GM19193 (cell line): ENCODE data around the gene CAGE1.

Experiments
- POLR2A ChIP-seq: IDR thresholded peaks from 4 replicates; pipeline ENCODE4 v1.6.1; 2011; ENCODE audit not compliant: insufficient read depth, insufficient read length; ENCODE audit errors: extremely low read depth

Gene CAGE1

DNA sequence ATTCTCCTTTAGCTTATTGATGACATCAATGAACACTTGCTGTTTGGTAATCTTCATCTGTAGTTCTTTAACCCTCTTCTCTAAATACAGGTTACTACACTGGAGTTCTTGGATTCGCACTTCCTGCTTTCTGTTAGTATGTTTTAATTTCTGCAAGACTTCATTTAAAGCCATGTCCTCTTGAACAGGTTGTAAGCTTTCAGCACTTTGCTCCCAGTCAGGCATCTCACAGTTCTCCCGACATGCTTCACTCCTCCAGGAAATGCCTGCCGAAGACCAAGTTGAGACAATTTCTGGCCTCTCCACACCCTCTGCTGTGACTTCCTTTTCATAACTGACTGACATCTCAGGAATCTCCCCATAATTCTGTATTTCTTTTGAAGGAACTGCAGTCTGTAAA is 15.8 kb downstream of the CAGE1 start:
- TF ChIP-seq POLR2A, result no peak

DNA sequence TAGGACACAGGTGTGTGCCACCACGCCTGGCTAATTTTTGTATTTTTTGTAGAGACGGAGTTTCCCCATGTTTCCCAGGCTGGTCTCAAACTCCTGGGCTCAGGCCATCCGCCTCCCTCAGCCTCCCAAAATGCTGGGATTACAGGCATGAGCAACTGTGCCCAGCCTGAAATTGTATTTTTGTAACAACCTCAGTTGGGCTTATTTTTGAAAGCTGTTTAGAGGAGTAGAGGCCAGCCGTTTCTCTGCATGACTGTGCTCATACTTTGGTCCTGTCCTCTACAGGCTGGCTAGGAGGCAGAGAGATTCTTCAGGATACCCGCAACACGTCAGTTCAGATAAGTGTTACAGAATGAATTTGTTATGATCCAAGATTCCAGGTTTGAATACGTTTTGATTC is 22.1 kb downstream of the CAGE1 start:
- TF ChIP-seq POLR2A, result no peak

DNA sequence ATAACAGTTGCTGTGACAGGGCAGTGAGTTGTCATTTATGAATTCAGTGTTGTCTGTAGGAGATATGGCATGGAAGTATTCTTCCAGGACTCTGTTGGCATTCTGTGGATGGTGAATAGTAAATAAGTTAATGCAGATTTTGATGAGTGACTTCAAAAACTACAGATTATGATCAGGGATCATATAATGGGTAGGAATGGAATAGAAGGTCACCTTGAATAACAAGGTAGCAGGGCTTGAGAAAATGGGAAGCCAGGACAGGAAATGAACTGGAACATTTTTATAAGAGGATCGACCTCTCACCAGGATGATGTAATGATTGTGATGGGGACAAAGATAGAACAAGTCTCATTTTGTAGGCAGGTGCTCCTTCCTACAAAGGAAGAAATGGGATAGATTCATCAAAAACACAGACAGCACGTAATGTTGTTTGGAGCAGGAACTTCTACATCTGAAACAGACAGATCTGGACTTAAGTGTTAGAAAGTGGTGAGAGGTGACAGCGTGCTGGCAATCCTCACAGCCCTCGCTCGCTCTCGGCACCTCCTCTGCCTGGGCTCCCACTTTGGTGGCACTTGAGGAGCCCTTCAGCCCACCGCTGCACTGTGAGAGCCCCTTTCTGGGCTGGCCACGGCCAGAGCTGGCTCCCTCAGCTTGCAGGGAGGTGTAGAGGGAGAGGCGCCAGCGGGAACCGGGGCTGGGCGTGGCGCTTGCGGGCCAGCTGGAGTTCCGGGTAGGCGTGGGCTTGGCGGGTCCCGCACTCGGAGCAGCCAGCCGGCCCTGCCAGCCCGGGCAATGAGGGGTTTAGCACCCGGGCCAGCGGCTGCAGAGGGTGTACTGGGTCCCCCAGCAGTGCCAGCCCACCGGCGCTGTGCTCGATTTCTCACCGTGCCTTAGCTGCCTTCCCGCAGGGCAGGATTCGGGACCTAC is 45.7 kb downstream of the CAGE1 start:
- TF ChIP-seq POLR2A, result no peak

DNA sequence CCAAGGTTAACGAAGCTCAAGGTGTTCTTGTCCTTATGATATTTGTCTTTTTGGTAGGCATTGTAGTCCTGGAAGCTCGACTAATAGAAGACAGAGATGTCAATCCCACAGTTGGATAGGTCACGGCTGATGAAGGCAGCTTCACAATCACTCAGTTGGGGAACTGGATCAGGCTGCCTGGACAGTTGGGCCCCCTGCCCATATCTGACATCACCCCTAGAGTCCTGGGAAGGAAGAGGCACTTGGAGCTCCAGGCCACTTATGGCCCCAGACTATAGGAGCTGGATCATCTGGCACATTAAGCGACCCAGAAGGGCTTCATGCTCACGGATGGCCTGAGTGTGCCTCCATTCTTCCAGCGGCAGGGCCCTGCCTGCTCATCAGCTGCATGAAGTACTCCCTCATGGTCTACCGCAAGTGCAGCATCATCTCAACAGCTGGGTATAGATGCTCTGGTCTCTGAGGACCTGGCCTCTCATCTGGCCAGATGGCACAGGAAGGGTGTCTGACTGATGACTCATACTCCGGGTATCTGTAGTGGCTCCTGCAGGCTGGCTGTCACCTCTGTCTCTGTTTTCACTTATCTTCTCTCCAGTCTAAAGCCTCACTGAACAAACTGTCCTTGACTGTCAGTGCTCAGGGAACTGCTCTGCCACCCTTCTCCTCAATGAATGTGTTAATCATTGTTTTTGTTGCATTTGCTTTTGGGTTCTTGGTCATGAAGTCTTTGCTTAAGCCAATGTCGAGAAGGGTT is 47.4 kb downstream of the CAGE1 start:
- no peak for TF ChIP-seq POLR2A

DNA sequence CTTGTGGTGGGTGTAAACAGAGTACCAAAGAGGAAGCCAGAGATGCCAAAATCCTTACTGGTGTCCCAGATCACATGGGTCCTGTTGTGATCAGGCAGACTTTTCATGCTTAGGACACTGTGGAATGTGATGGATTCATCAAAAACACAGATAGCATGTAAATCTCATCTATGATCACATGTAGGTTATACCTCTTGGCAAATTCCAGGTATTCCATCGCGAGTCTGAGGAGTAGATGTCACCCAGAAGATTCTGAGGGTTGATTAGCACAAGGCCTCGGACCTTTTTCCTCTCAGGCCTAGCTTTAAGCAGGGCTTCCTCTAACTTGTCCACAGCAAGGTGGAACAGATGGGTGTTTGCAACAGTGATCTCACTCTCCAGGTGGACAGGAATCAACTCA is 48.3 kb downstream of the CAGE1 start:
- no peak for TF ChIP-seq POLR2A

DNA sequence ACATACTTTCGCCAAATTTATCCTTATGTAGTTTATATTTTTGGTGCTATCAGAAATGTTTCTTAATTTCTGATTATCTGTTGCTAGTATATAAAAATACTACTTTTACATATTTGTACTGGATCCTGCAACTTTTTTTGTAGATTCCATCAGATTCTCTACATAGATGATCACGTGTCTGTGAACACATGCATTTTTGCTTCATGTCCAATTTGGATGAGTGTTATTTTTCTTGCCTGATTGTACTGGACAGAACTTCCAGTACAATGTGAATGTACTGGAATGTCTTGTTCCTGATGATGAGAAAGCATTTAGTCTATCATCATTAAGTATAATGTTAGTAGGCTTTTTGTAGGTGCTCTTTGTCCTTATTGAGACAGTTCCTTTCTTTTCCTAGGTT is 51.5 kb downstream of the CAGE1 start:
- no peak for TF ChIP-seq POLR2A

DNA sequence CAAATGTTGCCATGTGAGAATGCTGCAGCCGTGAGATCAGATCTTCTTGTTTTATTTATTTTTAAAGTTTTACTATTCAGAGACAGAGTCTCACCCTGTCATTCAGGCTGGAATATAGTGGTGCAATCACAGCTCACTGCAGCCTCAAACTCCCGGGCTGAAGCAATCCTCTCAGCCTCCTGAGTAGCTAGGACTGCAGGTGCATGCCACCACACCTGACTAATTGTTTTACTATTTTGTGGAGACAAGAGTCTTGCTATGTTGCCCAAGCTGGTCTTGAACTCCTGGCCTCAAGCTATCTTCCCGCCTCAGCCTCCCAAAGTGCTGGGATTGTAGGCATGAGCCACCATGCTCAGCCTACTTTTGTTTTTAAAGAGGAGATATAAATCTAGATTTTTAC is 54.0 kb downstream of the CAGE1 start:
- no peak for TF ChIP-seq POLR2A

DNA sequence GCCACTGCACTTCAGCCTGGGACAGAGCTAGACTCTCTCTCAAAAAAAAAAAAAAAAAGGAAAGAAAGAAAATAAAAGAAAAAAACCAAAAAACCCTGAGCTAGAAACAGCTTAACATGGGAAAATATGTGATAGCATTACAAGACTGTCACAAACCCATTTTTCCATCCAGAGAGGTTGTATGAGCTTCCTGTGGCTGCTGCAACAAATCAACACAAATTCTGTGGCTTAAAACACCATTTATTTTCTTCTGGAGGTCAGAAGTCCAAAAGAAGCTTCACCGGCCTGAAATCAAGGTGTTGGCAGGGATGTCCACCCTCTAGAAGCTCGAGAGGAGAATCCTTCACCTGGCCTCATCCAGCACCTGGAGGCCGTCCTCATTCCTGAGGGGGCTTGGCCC is 54.9 kb downstream of the CAGE1 start:
- no peak for TF ChIP-seq POLR2A

DNA sequence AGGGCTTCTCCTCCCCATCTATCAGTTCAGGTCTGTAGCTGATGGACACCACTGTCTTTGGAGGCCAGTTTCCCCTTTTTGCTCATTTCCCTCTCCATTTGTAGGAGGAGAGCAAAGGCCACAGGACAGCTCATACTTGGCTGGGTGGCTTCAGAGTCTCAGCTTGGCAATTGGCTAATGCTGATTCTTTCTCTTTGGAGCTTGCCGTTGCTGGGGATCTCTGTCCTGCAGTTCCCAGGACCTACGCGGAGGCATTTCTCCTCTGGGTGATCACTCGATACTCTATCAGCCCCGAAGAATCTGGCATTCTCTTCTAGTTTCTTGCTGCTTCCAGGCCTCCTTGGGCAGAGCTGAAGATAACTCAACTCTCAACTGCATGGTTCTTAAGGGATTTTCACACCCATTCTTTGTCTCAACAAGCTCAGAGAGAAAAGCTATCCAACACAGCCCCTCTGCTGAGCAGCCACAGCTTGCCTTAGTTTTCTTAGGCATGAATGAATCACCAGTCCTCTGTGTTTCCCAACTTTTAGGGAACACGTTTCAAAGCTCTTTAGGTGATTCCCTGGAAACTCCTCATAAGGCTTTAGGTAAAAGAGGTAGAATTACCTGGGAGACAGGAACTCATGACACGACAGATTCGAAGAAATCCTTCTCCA is 57.3 kb downstream of the CAGE1 start:
- no peak for TF ChIP-seq POLR2A

DNA sequence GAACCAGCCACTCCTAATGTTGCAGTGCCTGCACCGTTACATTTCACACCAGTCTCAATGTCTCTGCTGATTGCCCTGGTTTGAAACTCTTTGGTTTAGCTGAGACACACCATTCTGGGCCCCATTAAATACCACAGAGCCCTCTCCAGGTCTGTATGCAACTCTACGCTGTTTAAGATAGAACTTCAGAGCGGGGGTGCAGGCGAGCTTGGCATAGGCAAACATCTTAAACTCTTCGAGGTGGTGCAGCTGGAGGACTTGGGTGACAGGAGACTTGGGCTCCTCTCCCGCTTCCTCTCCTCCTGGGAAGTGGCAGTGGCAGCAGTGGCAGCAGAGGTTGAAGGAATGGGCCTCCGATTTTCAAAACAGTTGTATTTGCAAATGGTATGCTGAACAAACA is 58.1 kb downstream of the CAGE1 start:
- TF ChIP-seq POLR2A, result no peak

DNA sequence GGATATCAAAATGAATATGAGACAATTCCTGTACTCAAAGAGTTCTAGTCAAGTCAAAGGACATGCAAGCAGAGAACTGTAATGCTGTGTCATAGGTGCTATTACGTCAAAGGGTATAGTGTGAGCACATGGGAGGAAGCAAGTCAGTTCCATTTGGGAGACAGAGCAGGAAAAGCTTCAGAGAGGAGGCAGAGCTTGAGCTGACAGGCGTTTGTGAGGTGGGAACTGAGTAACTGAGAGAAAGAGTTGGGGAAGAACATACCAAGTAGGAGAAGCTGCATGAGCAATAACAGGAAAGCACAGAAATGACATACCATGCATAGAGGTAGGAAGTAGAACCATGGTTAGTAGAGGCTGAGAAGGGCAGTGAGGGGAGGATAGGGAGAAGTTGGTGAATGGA is 61.3 kb downstream of the CAGE1 start:
- TF ChIP-seq POLR2A, result no peak

DNA sequence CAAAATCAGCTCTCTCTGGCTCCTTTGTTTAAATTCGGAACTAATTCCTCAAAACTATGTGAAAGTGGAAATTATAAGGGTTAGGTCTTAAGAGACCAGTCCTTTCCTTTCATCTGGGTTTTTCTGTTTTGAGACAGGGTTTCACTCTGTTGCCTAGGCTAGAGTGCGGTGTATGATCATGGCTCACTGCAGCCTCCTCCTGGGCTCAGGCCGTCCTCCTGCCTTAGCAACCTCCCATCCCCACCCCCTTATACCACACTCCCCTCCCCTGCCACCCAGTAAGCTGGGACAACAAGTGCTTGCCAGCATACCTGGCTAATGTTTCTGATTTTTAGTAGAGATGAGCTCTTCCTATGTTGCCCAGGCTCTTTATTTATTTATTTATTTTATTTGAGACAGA is 63.8 kb downstream of the CAGE1 start:
- TF ChIP-seq POLR2A, result no peak

DNA sequence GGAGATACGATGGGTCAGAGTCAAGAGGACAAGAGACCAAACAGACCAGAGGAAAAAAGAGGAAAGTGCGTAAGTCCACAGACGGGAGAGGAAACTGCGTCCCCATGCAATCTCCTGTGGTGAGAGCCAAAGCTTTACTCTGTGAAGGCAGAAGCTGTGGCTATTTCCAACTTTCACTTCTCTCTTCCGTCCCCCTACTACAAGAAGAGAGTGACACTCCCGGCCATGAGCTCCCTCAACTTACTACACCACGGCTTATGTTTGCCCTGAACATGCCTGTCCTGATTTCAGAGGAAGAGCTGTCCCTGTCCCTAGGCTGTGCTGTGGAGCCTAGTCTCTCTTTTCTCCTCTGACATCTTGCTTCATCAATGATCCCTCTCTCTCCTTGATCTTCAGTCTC is 65.0 kb downstream of the CAGE1 start:
- TF ChIP-seq POLR2A, result no peak

DNA sequence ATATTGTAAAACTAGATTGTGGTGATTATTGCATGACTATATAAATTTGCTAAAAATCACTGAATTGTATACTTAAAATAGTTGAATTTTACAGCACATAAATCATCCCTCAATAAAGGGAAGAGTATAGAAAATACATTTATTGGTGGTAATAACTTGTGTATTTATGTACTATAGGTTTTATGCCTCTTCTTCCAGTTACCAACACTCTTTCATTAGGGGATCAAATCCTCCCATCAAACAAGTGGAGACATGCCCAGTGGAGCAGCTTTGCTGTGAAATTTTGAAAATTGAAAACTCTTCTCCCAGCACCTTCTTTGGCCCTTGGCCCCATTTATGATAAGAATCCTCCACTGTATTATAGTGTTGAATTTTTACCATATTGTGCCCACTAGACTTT is 66.5 kb downstream of the CAGE1 start:
- TF ChIP-seq POLR2A, result no peak

DNA sequence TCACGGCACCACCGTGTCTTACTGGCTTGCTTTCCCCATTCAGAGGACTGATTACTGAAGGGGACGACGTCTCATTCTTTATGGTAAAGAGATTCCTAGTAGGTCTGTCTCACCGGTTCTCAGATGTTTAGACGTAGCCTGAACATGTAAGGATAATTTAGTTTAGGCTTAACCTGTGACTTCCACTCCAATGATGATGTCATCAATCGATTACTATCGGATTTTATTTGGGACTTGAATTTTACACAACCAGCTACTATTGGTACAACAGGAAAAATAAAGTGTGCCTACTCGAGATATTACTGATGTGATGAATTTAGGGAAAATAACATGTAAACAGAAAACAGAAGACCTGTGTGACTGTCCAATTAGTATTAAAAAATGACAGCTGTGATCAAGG is 72.0 kb downstream of the CAGE1 start:
- no peak for TF ChIP-seq POLR2A

DNA sequence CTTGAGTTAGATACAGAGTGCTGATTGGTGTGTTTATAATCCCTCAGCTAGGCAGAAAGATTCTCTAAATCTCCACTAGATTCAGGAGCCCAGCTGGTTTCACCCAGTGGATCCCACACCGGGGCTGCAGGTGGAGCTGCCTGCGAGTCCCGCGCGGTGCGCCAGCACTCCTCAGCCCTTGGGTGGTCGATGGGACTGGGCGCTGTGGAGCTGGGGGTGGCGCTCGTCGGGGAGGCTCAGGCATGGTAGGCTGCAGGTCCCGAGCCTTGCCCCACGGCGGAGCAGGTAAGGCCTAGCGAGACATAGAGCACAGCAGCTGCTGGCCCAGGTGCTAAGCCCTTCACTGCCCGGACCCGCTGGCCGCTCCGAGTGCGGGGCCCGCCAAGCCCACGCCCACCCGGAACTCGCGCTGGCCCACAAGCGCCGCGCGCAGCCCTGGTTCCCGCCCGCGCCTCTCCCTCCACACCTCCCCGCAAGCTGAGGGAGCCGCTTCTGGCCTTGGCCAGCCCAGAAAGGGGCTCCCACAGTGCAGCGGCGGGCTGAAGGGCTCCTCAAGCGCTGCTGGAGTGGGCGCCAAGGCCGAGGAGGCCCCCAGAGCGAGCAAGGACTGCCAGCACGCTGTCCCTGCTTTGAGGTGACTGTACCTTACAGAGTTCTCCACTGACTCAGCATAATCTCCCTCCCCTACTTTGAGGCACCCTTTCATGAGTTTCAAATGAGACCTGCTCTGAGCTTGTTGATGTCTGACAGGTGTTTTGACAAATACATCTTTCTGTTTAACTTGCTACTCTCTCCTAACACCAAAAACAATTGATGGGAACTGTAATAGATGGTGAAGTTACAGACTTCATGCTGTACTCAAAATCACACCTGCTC is 72.6 kb downstream of the CAGE1 start:
- no peak for TF ChIP-seq POLR2A

DNA sequence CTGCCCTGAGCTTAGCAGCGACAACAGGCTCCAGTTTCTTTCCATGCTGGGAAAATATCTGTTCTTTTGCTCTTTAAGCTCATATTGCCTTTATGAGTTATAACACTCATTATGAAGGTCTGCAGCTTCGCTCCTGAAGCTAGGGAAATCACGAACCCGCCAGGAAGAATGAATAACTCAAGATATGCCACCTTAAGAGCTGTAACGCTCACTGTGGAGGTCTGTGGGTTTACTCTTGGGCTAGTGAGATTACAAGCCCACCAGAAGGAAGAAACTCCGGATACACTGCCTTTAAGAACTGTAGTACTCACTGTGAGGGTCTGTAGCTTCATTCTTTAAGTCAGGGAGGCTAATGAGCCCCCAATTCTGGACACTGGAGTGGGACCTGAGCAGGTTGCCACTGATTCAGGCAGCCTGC is 73.6 kb downstream of the CAGE1 start:
- no peak for TF ChIP-seq POLR2A
